ENCODE results near the gene SPINK5. TPM values are rescaled to one million over a fixed set of nuclear protein-coding genes. Genes with fewer than 3 reads are reported as not detected.

The SPINK5 gene
- polyA plus RNA-seq, 1 donor from 2014 or later = 1.8 TPM

DNA sequence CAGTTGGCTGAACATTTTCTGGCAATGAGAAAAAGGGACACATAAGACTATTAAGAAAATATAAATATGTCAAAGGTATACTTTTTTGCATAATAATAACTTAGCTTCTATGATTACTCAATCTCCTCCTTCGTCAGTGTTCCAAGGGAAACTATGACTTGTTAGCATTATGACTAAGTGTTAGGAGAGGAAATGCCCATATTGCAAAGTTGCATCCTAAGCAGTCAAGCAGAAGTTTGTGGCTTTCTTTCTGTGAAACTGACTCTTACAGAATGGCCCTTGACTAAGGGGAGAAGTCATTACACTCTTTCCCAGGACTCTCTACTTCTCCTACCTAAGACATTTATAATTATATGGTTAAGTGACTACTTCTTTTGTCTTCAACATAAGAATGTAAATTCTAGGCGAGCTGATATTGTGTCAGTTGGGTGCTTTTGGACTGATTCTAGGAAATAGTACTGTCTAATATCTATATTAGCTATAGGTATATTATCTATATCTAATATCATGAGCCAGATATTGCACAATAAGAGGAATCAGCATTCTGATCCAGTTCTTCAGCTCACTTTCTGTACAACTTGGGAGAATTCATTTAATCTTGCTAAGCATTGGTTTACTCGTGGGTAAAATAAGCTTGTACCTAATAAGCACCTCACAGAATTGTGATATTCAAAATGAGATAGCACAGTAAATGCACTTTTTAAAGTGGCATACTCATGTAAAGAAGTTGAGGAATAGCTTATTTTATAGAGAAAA is 122.6 kb downstream of the SPINK5 start:
- Histone ChIP-seq H3F3A (ENCODE audit: insufficient read depth, low read length, poor library complexity, severe bottlenecking) (no peaks in the 10 kb centered on the region), H3K9me3 (ENCODE audit: low read length) (no peaks in the 10 kb centered on the region), H3K27me3 (ENCODE audit: insufficient read depth, low read depth, low read length) (no peaks in the 10 kb centered on the region), H3K4me3 (ENCODE audit: low read length) (no peak overlapping the region), H3K36me3 (ENCODE audit: insufficient read depth, low read length) (no peaks in the 10 kb centered on the region), H3K27ac (ENCODE audit: low read length) (no peak overlapping the region), H4K20me1 (ENCODE audit: insufficient read depth) (no peaks in the 10 kb centered on the region), H2AFZ (ENCODE audit: low read depth, low read length) (no peak overlapping the region), H3K79me2 (replicated peaks; ENCODE audit: insufficient read depth, low read length) (no peaks in the 10 kb centered on the region), H3K9ac (ENCODE audit: low read length) (no peak overlapping the region), H3K4me2 (ENCODE audit: low read length) (no peak overlapping the region), H3K9me2 (ENCODE audit: insufficient read depth, low read length) (no peaks in the 10 kb centered on the region)
- TF ChIP-seq RAD21 (conservative IDR thresholded peaks at IDR 0.05) (no peak), MXI1 (conservative IDR thresholded peaks at IDR 0.05; ENCODE audit: poor library complexity, severe bottlenecking) (no peak), SMC3 (conservative IDR thresholded peaks at IDR 0.05; ENCODE audit: poor library complexity) (no peak), TAF1 (IDR thresholded peaks at IDR 0.05; ENCODE audit: low read depth) (no peak), EP300 (conservative IDR thresholded peaks at IDR 0.05; ENCODE audit: poor library complexity, severe bottlenecking) (no peak), EZH2 (IDR thresholded peaks at IDR 0.05; ENCODE audit: borderline replicate concordance, insufficient read depth, low read length, poor library complexity, severe bottlenecking) (no peak), POLR2AphosphoS5 (IDR thresholded peaks at IDR 0.05) (no peak)
- TF ChIP-seq, protein P1, sequence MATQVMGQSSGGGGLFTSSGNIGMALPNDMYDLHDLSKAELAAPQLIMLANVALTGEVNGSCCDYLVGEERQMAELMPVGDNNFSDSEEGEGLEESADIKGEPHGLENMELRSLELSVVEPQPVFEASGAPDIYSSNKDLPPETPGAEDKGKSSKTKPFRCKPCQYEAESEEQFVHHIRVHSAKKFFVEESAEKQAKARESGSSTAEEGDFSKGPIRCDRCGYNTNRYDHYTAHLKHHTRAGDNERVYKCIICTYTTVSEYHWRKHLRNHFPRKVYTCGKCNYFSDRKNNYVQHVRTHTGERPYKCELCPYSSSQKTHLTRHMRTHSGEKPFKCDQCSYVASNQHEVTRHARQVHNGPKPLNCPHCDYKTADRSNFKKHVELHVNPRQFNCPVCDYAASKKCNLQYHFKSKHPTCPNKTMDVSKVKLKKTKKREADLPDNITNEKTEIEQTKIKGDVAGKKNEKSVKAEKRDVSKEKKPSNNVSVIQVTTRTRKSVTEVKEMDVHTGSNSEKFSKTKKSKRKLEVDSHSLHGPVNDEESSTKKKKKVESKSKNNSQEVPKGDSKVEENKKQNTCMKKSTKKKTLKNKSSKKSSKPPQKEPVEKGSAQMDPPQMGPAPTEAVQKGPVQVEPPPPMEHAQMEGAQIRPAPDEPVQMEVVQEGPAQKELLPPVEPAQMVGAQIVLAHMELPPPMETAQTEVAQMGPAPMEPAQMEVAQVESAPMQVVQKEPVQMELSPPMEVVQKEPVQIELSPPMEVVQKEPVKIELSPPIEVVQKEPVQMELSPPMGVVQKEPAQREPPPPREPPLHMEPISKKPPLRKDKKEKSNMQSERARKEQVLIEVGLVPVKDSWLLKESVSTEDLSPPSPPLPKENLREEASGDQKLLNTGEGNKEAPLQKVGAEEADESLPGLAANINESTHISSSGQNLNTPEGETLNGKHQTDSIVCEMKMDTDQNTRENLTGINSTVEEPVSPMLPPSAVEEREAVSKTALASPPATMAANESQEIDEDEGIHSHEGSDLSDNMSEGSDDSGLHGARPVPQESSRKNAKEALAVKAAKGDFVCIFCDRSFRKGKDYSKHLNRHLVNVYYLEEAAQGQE (IDR thresholded peaks at IDR 0.05; ENCODE audit: borderline replicate concordance) = no peak
- TF ChIP-seq, protein P2, sequence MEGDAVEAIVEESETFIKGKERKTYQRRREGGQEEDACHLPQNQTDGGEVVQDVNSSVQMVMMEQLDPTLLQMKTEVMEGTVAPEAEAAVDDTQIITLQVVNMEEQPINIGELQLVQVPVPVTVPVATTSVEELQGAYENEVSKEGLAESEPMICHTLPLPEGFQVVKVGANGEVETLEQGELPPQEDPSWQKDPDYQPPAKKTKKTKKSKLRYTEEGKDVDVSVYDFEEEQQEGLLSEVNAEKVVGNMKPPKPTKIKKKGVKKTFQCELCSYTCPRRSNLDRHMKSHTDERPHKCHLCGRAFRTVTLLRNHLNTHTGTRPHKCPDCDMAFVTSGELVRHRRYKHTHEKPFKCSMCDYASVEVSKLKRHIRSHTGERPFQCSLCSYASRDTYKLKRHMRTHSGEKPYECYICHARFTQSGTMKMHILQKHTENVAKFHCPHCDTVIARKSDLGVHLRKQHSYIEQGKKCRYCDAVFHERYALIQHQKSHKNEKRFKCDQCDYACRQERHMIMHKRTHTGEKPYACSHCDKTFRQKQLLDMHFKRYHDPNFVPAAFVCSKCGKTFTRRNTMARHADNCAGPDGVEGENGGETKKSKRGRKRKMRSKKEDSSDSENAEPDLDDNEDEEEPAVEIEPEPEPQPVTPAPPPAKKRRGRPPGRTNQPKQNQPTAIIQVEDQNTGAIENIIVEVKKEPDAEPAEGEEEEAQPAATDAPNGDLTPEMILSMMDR (IDR thresholded peaks at IDR 0.05; ENCODE audit: poor library complexity, severe bottlenecking) = no peak

Other genes starting within 250 kb of the SPINK5 start
- not detected in 2 replicates for gene SPINK1, start 232.3 kb upstream of the SPINK5 start, polyA plus RNA-seq
- gene SCGB3A2, start 185.3 kb upstream of the SPINK5 start, polyA plus RNA-seq = not detected in 2 replicates
- not detected in 2 replicates for gene C5orf46, start 157.4 kb upstream of the SPINK5 start, polyA plus RNA-seq
- gene SPINK14, start 104.6 kb downstream of the SPINK5 start, polyA plus RNA-seq = not detected in 2 replicates
- gene SPINK6, start 139.1 kb downstream of the SPINK5 start, polyA plus RNA-seq = not detected in 2 replicates
- gene MARCOL, start 174.5 kb downstream of the SPINK5 start, polyA plus RNA-seq = not detected in 2 replicates
- gene SPINK13, start 204.8 kb downstream of the SPINK5 start, polyA plus RNA-seq = not detected in 2 replicates
- gene SPINK7, start 248.4 kb downstream of the SPINK5 start, polyA plus RNA-seq = not detected in 2 replicates

Measured in neural cell (in vitro differentiated cells).